ENCODE measurements around the gene C12orf56. TPM values are rescaled to one million over a fixed set of nuclear protein-coding genes. Genes with fewer than 3 reads are reported as not detected.

Gene C12orf56
- total RNA-seq, 1 donor from 2014 or later = 0.10 TPM

DNA sequence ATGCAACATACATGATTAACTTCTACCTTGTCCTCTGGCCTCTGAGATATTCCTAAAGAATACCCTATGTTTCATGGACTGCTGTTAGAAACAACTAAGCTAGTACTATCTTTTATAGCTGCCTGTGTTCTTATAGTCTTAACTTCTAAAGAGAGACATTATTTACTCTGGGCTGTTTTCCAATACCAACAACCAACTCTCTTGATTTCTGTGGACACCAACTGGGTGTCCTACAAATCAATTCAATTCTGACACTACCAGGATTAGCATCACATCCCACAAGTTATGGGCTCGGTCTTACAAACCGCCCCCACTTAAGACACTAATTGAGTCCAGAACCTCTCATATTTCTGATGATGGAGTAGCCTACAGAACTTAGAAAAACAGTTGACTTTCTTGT, 21.9 kb upstream of the C12orf56 start:
- DNase-seq (ENCODE audit: low spot score) = no peak
- TF ChIP-seq, protein P1, sequence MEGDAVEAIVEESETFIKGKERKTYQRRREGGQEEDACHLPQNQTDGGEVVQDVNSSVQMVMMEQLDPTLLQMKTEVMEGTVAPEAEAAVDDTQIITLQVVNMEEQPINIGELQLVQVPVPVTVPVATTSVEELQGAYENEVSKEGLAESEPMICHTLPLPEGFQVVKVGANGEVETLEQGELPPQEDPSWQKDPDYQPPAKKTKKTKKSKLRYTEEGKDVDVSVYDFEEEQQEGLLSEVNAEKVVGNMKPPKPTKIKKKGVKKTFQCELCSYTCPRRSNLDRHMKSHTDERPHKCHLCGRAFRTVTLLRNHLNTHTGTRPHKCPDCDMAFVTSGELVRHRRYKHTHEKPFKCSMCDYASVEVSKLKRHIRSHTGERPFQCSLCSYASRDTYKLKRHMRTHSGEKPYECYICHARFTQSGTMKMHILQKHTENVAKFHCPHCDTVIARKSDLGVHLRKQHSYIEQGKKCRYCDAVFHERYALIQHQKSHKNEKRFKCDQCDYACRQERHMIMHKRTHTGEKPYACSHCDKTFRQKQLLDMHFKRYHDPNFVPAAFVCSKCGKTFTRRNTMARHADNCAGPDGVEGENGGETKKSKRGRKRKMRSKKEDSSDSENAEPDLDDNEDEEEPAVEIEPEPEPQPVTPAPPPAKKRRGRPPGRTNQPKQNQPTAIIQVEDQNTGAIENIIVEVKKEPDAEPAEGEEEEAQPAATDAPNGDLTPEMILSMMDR (IDR thresholded peaks at IDR 0.05) = no peak
- peak overlapping the region; percentile 6 for H3K27ac Mint-ChIP-seq (ENCODE audit: unreplicated experiment)
- H3K4me3 Mint-ChIP-seq (ENCODE audit: unreplicated experiment) = no peak overlapping the region
- H3K9me3 Mint-ChIP-seq (ENCODE audit: low read depth) = no peaks in the 10 kb centered on the region
- no peaks in the 10 kb centered on the region for H3K27me3 Mint-ChIP-seq (ENCODE audit: low read depth)
- H3K4me1 Mint-ChIP-seq (ENCODE audit: low read depth) = peaks cover 34% of the 10 kb centered on the region
- peaks cover 26% of the 10 kb centered on the region for H3K36me3 Mint-ChIP-seq (ENCODE audit: low read depth)

DNA sequence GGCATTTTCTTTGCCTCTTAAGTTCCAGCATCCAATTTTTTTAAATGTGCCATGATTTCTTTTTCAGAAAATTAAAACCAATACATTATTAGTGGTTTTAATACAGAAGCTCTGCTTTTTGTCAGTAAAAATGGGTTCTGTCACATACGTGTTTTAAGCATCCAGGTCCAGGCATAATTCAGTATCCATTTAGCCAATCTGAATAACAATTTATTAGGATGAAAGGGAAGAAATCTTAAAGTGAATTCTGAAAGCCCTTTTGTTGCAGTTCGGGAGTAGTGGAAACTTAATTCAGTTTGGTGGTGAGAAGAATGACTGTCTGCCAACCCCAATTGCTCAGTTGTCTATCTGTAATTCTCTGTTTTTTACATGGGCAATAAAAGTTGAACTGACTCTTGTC, 20.9 kb upstream of the C12orf56 start:
- H3K27me3 Mint-ChIP-seq (ENCODE audit: low read depth) = no peaks in the 10 kb centered on the region
- H3K27ac Mint-ChIP-seq (ENCODE audit: unreplicated experiment) = peak overlapping the region; percentile 36
- no peak for DNase-seq (ENCODE audit: low spot score)
- peaks cover 21% of the 10 kb centered on the region for H3K36me3 Mint-ChIP-seq (ENCODE audit: low read depth)
- H3K4me1 Mint-ChIP-seq (ENCODE audit: low read depth) = peaks cover 44% of the 10 kb centered on the region
- no peak overlapping the region for H3K4me3 Mint-ChIP-seq (ENCODE audit: unreplicated experiment)
- H3K9me3 Mint-ChIP-seq (ENCODE audit: low read depth) = no peaks in the 10 kb centered on the region
- TF ChIP-seq, protein P1 (IDR thresholded peaks at IDR 0.05) = no peak

DNA sequence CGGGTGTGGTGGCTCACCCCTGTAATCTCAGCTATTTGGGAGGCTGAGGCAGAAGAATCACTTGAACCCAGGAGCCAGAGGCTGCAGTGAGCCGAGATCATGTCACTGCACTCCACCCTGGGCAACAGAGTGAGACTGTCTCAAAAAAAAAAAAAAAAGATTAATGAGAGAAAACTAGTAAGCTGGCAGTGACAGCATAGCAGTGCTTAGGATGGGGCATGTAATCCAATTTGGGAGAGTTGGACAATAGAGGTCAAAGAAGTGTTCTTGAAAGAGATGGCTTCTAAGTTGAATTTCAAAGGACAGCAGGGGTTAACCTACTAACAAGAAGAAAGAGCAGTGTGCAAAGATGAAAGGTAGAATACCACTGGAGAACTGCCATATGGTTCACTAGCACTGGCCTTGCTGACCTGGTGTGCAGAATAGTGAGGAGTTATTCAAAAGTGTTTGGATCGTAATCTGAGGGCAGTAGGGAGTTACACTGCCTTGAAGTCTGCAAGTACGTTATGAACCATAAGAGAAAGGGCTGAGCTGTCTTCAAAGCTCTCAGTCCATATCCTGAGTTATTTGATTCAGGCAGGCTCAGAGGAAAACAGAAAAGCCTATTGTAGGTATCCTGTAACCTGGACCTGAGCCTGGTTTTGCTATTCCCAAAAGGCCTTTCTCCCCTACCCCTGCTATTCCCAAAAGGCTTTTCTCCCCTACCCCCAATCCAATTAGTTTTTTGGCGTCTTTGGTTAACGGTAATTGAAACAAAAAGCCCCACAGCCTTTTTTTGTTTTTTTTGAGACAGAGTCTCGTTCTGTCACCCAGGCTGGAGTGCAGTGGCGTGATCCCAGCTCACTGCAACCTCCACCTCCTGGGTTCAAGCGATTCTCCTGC, 17.0 kb upstream of the C12orf56 start:
- Mint-ChIP-seq H3K36me3 (ENCODE audit: low read depth) (peaks cover 9% of the 10 kb centered on the region), H3K4me3 (ENCODE audit: unreplicated experiment) (peak overlapping the region; percentile 13)

DNA sequence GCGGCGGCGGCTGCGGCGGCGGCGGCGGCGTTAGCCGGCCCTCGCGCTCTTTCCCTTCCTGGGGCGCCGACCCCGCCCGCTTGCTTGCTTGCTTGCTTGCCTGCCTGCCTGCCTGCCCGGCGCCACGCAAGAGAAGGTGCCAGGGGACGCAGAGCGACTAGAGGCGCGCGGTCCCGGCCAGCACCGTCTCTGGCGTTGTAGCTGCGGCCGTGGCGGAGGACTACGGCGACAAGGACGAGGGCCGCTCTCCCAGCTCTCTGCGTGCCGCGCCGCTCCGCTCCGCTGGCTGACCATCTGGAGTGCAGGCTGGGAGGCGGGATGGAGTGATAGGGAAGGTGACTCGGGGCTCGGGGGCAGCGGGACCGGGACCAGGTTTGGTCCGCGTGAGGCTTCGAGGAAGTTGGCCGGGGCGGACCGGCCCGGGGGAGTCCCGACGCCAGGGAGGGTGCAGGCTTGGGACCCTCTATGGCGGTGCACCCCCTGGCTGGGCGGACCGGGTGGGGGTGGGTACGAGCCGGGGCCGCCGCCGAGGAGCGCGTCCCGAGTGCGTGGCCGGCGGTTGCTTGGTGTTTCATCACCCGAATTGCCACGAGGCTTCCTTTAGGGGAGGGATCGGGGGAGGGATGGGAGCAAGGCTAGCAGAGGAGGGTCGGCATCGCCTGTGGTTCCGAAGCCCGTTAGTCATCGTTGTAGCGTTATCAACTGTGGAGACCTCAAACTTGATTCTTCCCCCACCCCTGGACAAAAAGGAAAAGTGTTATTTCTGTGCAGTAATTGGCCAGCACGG, 14.1 kb upstream of the C12orf56 start:
- Mint-ChIP-seq H3K36me3 (ENCODE audit: low read depth) (no peaks in the 10 kb centered on the region), H3K27ac (ENCODE audit: unreplicated experiment) (peak overlapping the region; percentile 97), H3K27me3 (ENCODE audit: low read depth) (no peaks in the 10 kb centered on the region), H3K4me3 (ENCODE audit: unreplicated experiment) (peak overlapping the region; percentile 97), H3K9me3 (ENCODE audit: low read depth) (no peaks in the 10 kb centered on the region), H3K4me1 (ENCODE audit: low read depth) (peaks cover 44% of the 10 kb centered on the region)
- TF ChIP-seq, protein P1 (IDR thresholded peaks at IDR 0.05) = no peak
- no peak for DNase-seq (ENCODE audit: low spot score)

More for the DNA sequence above, 17.0 kb upstream of the C12orf56 start:
- H3K9me3 Mint-ChIP-seq (ENCODE audit: low read depth) = no peaks in the 10 kb centered on the region
- H3K4me1 Mint-ChIP-seq (ENCODE audit: low read depth) = peaks cover 58% of the 10 kb centered on the region
- H3K27ac Mint-ChIP-seq (ENCODE audit: unreplicated experiment) = peak overlapping the region; percentile 73
- no peaks in the 10 kb centered on the region for H3K27me3 Mint-ChIP-seq (ENCODE audit: low read depth)
- no peak for DNase-seq (ENCODE audit: low spot score)
- TF ChIP-seq, protein P1 (IDR thresholded peaks at IDR 0.05) = no peak

All from chondrocyte (in vitro differentiated cells).